ENCODE measurements around the gene FAM120A.
A peak's percentile ranks its signal among the peaks of the same experiment; 100 is the strongest.

FAM120A gene

GRCh38 chr9:93447655-93448054, 3.8 kb upstream of the FAM120A start:
- no peak for DNase-seq

GRCh38 chr9:93451849-93452709, 594 bp downstream of the FAM120A start:
- DNase-seq: no peak

GRCh38 chr9:93452710-93453046, 1.2 kb downstream of the FAM120A start:
- DNase-seq: no peak

GRCh38 chr9:93453047-93453914, 1.8 kb downstream of the FAM120A start, which contains the start of gene FAM120AOS:
Gene FAM120AOS (minus strand): TSS chr9:93453581. CDS start chr9:93452709, 872 bp downstream.
- DNase-seq: peak; percentile 77

DNA sequence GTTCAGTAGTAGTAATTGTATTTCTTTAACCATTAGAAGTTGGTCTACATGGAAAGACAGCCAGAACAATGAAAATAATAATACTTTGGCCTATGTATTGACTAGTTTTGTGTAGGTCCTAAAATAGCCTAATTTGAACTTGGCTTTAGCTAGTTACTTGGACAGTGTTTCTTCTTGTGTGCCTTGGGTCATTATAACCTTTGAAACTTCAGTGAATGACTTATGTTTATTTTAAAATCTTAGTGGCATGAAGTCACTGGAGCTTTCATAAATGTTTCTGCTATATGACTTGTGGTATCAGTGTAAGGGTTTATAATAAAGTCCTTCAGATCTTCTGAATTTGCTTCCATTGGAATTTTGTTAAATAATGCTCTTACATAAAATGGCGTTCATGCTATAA, 4.5 kb downstream of the FAM120A start:
- DNase-seq: no peak

DNA sequence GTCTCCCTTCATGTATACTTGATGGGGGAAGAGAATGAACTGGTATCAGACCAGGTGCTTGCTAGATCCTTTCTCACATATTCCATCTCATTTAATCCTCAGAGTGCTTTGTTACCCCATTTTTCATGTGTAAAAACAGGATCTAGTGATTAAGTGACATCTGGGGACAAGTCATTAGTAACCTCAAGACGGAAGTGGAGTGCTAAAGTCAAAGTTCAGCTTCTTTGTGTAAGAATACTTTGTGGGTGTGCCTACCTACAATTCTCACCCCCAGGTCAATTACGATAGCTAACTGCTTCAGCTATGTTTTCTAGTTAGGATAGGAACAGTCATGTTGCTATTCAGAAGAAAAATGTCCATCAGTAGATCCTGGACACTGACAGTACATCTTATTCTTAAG, 5.0 kb downstream of the FAM120A start:
- DNase-seq: no peak

DNA sequence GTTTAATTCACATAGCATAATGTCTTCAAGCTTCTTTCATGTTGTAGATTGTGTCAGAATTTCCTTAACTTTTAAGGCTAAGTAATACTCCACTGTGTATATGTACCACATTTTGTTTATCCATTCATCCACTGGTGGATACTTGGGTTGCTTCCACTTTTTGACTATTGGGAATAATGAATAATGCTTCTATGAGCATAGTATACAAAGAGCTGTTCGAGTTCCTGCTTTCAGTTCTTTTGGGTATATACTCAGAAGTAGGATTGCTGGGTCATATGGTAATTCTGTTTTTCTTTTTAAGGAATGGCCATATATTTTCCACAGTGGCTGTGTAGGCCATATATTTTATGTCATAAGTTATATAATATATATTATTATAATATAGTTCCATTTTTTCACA, 5.5 kb downstream of the FAM120A start:
- DNase-seq: no peak

DNA sequence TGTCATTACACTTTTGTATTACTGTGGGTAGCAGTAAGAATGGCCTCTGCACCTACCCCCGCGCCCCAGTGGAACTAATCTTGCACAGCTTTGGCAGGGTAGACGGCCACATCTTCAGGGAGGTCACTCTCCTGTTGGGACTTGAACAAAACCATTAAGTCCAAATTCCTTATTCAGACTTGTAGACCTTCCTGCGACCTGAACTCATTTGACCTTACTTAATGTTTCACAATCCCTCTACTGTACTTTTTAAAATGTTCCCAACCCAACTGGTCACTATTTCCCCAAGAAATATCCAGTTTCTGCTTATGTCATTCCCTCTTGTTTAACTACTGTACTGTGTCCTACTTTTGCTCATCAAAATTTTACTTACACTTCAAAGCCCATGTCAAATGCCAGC, 7.2 kb downstream of the FAM120A start:
- DNase-seq: no peak

GRCh38 chr9:93459432-93459847, 8.0 kb downstream of the FAM120A start:
- DNase-seq: no peak

DNA sequence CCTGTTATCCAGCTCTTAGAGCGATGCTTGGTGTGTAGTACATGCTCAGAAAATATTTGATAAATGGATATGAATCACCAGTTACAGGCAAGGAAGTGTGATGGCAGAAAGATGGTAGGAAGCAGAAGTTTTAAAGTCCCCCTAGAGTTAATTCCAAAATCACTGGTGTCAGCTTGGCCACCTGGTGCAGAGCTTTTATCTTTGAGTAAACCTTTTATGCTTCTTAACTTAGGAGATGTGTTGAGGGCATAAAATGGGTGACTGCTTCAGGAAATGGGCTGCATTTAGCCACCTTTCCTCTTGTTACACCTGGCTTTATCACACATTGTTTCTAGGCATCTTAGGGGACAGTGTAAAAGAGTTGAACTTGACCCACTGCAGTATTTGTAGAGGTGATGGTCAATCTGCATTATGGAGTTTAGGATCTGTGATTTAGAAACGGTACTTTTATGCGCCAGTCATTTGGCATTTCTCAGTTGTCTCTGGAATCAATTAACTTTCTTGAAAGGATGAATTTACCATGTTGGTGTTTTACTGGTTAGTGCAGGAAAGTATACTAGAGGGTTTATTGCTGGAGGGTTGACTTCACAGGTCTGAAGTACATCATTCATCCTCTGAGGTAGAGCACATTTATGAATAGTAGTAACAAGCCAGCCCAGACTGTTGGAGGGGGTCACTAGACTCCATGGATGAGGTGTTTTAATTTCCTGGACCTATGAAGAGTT, 9.4 kb downstream of the FAM120A start:
- DNase-seq: no peak

DNA sequence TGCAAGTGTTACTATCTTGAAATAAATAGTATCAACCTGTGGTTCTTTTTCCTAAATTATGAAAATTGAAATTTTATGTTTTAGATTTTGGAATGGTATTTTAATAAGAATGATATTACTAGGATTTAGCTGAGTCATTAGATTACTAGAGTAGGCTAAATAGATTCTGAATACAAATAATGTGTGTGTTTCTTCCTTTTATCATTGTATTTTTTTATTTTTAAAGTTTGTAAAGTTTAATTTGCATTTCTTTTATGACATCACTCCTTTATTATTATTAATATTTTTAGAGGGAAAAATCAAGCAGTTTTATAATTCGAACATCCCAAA, 9.9 kb downstream of the FAM120A start:
- no peak for DNase-seq

DNA sequence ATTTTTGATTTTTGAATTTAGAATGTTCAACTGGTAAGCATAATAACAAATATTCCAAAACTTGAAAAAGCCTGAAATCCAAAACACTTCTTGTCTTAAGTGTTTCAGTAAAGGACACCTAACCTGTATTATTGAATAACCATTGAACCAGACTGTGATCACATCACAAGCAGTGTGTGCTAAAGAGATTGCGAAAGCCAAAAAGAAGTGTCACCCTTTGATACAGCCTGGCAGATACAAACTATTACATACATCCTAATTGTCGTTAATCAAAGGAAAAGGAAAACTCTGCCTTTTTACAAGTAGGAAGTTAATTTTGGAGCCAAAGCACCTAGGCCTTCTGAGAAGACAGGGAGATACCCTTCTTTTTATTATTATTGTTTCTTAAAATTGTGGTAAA, 10.3 kb downstream of the FAM120A start:
- no peak for DNase-seq

DNA sequence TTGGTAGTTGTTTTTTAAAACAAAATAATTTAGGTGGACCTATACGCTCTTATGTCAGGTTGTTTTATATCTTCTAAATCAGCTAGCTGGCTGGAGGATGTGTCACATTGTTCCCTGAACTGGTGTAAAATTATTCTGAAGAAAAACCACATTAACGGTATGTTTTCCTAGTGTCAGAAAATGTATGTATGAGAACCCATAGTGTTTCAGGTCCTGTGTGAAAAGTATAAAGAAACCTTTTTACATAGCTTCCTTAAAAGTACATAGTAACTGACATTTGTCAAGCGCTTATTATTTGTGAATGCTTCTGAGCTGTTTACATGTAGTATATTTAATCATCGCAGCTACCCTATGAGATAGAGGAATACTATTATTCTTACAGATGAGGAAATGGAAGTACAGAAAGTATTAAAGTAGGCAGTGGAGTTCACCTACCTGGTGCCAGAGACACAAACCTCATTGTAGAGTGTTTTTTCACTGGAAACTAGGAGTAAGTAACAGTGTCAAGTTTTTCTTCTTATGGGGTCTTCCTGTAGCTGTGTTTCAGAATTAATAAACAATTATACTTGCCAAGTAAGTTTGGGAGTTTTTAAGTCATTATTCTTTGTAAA, 12.3 kb downstream of the FAM120A start:
- no peak for DNase-seq

GRCh38 chr9:93464395-93464794, 12.9 kb downstream of the FAM120A start:
- DNase-seq: no peak

- DNase-seq: no peak
Observed at GRCh38 chr9:93464876-93465275, 13.4 kb downstream of the FAM120A start.

DNA sequence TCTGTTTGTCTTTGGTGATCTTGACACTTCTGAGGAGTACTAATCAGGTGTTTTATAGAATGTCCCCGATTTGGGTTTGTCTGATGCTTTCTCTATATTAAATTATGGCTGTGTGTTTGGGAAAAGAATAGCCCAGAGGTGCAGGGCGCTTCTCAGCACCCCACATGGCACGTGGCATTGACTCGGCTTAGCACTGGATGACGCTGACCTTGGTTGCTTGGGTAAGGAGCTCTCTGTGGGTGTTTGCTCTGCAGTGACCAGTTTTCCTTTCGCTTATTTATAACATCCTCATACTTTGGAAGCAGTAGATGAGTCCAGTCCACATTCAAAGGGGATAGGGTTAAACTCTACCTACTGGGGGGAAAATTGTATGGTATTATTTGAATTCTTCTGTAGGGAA, 14.4 kb downstream of the FAM120A start:
- DNase-seq: no peak

DNA sequence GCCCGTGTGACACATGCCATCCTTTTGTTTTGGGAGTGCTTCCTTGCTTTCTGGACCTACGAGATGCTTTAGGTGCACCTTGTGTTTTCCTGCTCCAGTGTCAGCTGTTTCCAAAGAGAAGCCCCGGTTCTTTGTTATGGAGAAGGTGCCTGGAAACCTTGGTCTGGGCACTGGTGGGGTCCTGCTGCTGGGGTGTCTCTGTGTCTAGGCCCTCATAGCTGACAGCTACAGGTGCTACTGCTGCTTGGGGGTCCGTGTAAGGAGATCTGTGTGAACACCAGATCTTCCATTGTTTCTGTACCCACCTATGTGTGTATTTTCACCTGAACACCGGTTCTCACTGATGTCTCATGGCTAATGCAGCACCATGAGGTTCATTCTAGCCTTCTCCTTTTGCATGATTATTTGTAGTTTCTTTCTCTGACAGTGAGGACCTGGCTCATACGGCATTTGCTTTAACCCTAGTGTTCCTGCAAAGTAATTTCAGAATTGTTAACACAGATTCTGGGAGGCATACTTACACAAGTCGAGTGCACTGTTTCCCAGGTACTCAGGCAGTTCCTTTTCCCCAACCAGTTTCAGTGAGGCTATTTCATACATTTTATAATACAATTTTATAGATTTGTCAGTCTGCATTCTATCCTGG, 15.1 kb downstream of the FAM120A start:
- DNase-seq: no peak

DNA sequence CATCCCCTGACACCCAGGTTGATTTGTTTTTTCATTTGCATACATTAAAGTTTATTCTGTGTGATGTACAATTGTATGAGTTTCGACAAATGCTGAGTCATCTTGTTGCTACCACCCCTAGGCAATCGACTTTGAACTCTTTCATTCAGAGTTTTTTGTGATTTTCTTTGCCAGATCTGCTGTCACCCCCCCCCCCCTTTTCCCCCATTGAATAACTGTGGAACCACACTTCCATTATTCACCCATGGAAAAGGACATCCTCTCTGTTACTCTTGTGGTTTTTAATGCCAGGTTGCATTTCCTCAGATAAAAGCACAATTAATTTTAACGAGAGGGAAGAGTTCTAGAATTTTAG, 15.6 kb downstream of the FAM120A start:
- DNase-seq: no peak

DNA sequence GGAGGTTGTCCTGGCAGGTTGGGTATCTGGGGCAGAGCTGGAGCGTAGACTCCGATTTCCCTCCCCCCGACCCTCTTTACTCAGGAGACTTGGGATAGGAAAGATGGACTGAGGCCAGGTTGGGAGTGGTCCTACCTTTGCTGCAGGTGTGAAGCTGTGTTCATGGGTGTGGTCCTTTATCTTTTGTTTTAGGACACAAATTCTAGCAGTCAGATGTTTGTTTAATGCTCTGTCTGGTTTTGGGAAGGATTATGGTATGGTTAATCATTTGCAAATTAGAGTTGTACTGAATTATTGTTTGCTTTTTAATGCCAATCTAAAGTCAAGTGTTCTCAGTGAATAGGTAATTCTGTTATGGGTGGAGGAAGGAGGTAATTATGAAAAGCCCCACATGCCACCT, 16.0 kb downstream of the FAM120A start:
- no peak for DNase-seq

DNA sequence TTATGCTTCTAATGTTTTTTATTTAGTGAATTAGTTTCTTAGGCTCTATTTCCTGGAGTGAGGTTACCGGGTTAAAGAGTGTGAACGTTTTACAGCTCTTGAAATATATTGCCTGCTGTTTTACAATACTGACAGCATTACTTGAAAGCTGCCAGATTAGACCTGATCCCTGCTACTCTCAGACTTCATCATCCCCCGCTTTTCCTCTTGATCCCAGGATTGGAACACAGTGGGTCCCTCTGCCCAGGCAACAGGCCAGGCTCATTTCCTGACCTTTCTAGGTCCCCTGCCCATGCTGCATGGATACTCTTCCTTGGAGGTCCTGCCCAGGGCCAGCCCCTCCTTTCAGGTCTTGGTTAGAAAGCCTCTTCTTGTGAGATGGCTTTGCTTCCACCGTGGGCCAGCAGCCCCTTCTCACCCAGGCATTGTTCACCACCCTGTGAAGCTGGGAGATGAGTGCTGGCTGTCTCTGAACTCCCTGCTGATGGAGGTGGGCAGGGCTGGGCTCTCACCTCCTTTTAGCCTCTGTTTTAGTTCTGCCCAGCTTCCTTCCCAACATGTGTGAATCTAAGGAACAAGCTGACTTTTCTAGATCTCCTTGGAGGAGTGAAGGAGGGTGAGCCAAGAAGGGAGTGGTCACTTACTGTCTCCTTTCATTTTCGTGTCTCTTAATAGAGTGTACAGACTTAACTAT, 17.4 kb downstream of the FAM120A start:
- DNase-seq: no peak

DNA sequence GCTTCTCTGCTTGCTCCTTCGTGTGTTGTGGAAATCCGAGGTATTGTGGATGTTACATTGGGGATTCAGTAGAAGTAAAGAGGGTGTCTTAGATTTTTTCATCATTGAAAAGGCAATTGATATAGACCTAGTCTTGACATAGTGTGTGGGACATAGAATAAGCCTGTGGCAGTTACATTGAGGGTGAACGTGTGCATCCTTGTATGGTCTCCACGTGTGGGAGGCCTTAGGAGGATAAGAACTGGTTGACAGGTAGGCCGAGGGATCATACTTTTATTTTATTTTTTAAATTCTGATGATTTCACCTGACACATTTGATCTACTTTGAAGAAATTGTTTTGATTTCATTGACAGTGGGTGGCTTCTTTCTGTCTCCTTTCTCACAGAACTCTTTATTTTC, 18.9 kb downstream of the FAM120A start:
- no peak for DNase-seq

GRCh38 chr9:93471124-93471523, 19.6 kb downstream of the FAM120A start:
- DNase-seq: no peak

Data from SIG-M5 (cell line).